HG02981 (cell line): ENCODE measurements around the gene OR7G3.

Experiments
- ATAC-seq: cut with Tn5 transposase; IDR thresholded peaks from one replicate; pipeline ENCODE4 v1.9.1; 2021; ENCODE audit warnings: mild to moderate bottlenecking, moderate library complexity; ENCODE audit not compliant: unreplicated experiment

OR7G3 gene

DNA sequence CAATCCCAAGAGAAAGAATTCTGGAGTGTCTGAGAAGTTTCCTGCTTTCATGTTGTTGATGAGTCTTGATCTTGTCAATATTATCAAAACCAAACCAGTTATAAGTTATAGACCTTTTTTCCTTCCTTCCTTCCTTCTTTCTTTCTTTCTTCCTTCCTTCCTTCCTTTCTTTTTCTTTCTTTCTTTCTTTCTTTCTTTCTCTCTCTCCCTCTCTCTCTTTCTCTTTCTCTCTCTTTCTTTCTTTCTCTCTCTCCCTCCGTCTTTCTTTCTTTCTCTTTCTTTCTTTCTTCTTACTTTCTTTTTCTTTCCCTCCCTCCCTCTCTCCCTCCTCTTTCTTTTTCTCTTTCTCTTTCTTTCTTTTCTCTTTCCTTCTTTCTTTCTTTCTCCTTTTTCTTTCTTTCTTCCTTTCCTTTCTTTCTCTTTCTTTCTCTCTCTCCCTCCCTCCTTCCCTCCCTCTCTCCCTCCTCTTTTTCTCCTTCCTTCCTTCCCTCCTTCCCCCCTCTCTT is at the start of gene OR7G3:
TSS of gene OR7G3 (minus strand) at position 51 of the 506 bp plus-strand sequence. CDS start at position 51, 0 bp downstream.
- ATAC-seq: no peak

DNA sequence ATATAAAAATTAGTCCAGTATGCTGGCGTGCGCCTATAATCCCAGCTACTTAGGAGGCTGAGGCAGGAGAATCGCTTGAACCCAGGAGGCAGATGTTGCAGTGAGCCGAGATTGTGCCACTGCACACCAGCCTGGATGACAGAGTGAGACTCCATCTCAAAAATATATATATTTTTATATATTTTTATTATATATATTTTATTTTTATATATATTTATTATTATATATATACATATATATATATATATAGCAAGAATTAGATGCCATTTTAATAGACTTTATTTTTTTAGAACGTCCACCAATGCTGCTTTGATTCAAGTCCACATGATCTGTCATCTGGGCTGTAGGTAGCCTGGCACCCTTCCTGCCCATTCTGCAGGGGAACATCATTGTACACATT is 48.6 kb upstream of the OR7G3 start:
- no peak for ATAC-seq

DNA sequence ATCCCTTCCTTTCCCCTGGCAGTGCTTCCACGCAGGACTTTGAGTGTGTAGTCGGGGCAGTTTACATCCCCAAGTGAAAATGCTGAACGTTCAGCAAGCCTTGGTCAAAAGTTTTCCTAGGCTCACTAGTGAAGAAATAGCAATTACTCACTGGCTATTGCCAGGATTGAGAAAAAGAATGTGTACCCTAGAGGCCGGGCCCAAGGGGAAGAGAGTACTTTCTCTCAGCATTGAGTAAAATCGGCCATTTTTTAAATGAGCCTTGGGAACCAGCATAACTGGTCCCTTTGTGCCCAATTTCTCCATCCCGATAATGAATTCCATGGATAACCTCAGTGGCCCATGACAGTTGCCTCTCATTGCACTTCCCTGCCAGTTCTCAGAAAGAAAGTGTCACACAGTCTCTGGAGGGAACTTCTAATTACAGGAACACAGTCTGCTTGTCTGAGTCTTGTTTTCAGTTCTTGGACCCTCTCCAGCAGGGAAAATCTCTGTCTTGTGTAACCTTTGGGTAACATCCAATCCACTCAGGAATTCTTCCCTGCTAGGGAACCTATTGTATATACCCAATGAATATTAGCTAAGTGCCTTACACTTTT is 44.7 kb upstream of the OR7G3 start:
- no peak for ATAC-seq

DNA sequence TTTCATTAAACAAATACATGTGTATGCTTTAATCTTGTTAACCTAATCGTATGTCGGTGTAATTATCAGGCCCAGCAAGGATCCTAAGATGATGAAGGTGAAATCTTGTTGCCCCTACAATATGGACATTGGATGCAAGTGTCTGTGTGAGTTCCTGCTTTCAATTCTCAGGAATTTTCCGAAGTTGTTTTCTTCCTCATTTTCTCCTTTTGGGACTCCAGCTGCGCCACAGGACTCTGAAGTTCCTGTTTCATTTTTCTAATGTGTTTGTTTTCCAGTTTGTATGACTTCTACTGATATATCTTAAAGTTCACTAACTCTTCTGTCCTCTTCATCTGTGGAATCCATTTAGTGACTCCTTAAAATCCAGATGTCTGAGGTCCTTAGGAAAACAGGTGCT is 40.1 kb upstream of the OR7G3 start:
- ATAC-seq: no peak

DNA sequence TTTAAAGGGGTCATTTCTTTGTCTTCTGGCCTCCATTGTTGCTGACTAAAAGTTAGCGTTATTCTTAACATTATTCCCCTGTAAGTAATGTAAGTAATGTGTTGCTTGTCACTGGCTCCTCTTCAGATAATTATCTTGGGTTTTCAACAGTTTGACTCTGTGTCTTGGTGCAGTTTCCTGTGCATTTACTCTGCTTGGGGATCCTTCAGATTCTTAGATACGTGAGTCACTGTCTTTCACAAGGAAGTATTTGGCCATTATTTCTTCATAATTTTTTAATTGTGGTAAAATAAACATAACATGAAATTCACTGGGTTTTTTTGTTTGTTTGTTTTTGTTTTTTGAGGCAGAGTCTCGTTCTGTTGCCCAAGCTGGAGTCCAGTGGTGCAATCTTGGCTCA is 38.5 kb upstream of the OR7G3 start:
- no peak for ATAC-seq

DNA sequence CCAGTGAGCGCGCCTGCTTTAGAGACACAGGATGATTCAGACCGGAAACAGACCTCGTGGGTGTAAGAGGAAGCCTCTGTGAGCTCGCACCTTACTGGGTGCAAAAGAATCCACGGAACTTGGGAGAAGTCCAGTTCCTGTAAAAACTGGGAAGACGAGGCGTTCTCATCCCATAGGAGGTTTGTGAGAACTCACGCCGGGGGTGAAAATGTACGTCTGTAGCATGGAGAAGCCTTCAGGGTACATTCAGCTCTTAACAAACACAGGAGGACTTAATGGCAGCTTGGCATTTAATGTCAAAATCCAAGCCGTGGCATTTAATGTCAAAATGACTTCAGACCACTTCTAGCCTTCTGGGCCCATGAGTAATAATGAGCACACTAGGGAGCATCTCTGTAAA is 34.7 kb upstream of the OR7G3 start:
- no peak for ATAC-seq

DNA sequence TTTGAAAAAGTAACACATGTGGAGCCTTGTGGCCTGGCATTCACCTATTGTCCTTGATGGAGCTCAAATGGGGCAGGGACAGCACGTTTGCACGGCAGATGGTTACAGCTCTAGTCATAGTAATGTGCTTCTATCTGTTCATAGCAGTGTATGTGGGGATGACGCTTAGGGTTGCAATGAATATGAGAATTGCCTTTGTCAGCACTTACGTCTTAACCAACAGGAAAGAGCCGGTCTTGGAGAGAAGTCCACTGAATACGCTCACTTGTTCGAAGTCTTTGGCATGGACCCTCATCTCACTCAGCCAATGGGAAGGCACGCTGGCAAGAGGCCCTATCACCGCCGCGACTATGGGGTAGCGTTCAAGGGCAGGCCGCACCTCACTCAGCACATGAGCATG is 33.1 kb upstream of the OR7G3 start:
- ATAC-seq: no peak

DNA sequence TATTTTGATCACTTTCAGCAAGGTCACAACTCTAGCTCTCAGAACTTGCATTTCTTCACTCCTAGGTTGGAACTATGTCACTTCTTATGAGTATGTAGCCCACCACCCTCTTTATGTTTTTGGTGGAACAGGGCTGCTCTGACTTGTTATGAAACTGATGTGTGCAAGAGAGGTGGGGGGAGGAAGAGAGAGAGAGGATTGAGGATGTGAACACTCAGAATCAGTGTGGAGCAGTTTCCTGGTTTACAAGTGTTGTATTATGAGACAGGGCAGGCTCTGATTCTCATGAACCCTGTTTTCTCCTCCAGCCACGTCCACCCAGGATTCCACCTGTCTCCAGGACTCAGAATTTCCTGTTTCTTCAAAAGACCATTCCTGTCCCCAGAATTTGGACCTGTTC is 29.6 kb upstream of the OR7G3 start:
- ATAC-seq: no peak

DNA sequence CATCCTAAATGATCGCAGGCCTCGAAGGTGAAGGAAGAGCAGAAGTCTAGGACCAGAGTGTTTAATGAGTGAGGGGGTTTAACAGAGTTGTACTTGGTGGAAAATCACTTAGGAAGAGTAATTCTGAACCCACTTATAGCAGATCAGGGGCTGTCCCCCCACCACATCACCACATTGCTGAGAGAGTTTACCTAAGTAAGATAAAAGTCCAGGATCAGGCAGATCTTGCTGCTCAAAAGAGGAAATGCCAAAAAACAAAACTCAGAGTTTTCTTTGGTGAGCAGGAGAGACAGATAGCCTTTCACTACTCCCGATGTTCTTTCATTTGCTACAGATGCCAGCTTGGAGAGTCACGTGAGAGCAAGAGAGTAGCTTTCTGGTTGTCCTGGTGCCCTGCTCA is 28.8 kb upstream of the OR7G3 start:
- no peak for ATAC-seq

DNA sequence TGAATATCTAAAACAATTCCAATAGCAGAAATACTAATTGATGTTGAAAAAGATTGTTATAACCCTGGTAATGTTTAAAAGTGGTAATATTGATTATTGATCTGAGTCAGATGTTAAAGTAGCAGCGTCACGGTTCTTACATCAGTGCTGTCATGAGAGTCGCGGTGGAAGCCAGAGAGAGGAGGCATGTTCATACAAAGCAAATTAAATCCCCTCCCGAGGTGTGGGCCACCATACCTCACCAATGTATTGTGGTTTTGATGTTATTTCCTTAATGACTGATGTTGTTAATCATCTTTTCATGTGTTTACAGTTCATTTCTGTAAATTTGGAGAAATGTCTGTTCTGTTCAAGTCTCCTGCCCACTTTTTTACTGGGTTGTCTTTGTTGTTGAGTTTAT is 24.6 kb upstream of the OR7G3 start:
- no peak for ATAC-seq

DNA sequence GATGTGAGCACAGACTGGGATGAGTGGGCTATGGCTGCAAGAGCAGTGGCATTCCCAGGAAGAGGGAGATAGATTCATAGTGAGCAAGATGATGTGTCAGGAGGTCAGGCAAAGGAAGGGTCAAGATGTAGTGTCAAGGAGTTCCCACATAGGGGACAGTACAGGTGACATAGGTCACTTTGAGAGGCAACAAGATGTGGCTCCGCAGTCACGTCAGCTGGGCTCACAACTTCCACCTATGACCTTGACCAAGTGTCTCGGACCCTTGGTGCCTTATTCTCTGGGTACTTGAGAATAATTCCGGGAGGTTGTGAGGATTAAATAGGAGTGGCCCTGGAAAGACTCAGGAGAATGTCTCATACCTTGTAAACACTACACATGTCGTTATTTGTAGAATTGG is 23.9 kb upstream of the OR7G3 start:
- no peak for ATAC-seq

DNA sequence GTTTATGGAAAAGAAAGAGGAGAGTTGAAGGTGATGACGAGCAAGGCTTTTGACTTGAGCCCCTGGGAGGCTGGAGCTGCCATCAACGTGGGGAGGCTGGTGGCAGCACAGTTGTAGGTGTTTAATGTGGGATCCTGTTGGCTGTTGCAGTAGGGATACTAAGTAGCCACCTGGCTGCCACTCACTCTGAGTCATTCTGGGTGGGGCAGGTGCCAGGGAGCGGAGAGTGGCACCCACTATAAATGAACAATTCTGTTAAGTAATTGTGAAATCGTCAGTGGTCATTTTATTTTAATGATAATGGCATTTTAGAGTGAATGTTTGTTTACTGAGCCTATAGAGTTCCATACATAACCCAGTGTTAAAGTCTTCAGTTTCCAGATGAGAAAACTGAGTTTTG is 23.2 kb upstream of the OR7G3 start:
- no peak for ATAC-seq

DNA sequence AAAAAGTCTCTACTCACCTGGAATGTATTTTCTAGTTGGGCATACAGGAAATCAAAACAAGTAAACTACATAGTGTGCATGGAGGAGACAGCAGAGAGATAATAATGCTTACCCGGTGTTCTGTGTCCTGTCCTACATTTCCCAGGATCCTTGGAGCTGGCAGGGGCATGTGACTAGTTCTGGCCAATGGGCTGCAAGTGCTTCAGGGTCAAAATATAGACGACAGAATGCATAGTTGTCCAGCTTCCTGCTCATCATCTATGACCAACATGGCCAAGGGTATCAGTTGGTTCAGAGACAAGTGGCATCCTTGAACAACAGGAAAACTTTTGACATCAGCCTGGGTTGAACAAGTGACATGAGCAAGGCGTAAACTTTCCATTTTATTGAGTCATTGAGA is 21.9 kb upstream of the OR7G3 start:
- ATAC-seq: no peak

DNA sequence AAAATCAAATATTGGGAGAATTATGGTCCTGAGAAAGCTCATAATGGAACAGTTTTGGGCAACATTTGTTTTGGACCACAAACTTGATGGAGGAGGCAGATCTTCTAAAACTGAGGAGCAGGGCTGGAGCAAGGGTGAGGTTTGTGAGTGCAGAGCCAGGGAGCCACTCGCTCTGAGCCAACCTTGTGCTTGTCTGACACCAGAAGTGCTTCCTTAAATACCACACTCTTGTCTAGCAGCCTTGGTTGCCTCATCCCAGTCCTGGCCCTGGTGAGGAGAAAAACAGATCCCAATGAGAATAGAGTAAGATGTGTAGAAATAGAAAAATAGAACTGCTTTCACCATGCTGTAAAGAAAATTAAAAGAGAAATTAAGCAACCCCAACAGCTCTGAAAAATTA is 20.1 kb upstream of the OR7G3 start:
- ATAC-seq: no peak

DNA sequence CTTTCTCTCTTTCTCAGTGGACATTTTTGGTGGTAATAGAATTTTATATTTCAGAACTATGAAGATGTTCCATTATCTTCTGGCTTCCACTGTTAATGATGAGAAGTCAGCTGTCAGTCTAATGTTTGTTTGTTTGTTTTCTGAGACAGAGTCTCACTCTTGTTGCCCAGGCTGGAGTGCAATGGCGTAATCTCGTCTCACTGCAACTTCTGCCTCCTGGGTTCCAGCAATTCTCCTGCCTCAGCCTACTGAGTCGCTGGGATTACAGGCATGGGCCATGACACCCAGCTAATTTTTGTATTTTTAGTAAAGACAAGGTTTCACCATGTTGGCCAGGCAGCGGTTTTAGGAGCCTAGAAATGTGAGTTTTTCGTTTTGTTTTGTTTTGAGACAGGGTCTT is 18.2 kb upstream of the OR7G3 start:
- ATAC-seq: no peak

DNA sequence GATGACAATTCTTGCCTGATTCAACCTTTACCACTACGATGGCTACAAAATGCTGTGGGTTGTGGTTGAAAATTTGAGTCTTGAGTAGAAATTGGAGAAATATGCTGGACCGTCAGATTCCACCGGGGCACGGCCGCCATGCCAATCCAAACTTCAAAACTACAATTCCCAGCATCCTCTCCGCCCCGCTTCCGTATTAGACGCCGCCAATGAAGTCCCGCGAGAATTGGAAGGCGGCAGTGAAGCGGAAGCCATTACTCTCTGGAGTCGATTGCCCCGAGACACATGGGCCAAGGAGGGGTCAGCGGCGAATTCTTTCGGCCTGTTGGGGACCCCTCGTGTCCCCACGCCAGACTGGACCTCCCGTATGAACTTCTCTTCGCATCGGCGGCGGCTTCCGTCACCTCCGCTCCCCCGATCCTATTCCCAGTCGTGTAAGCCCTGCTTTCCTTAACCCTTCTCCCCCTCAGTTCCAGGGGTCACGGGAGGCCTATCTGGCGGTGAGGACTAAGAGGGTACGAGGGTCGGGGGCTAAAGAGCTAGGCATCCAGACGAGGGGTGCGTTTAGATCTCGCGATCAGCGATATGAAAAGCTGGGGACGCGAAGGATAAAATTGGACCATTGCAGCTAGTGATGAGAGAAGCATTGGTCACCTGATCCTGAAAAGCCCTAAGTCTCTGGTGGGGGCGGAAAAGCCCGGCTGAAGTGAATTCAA is 13.6 kb upstream of the OR7G3 start, which contains the start of gene ZNF317:
TSS of gene ZNF317 (plus strand) at position 239 of the 716 bp plus-strand sequence. CDS start 15,620 bp downstream, outside the sequence.
- ATAC-seq: peak; percentile 91

DNA sequence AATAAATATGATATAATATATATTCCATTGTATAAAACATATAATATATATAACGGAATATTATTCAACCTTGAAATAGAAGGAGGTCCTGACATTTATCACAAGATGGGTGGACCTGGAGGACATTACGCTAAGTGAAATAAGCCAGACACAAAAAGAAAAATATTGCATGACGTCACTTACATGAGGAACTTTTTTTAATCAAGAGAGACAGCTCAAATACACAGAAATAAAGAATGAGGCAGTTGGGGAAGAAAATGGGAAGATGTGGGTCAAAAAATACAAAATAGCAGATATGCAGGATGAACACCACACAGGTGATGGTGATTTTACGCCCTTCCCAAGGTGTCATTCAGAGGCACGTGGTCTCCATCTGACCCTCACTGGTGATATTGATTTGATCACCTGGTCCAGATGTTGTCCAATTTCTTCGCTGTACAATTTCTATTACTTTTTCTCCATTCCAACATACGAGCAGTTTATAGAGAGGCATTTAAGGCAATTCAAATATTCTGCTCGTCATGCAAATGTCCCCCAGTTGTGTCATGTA is 12.9 kb upstream of the OR7G3 start:
- peak; percentile 18 for ATAC-seq

DNA sequence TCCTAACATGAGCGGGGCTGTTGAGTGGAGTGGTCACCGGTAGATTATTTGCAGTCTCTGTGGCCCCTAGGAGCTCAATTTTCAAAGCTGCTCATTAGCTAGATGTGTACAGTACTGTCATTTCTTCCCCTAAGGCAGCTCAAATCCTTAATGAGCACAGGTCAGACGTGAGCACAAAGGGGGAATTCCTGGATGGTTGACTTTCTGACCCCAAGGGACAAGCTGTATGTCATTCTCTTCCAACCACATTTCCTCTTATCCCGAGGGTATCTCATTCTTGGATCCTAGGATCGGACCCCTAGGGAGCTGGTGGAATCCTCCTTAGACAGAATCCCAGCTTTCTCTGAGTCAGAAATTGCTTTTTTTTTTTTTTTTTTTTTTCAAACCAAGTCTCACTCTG is 5.7 kb upstream of the OR7G3 start:
- no peak for ATAC-seq

DNA sequence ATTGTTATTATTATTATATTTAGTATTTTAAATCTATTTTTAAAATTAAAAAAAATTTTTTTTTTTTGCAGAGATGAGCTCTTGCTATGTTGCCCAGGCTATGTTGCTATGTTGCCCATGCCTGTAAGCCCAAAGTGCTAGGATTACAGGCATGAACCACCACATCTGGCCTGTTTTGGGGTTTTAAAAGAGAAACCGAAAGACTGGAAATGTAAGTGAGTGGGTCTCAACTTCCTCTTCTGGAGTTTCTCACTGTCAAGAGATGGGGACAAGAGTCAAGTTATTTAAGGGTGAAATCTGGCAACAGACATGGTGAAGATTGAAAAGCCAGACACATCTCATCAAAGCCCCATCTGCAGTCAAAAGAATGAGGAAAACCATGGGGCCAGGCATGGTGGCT is 4.2 kb upstream of the OR7G3 start:
- no peak for ATAC-seq

DNA sequence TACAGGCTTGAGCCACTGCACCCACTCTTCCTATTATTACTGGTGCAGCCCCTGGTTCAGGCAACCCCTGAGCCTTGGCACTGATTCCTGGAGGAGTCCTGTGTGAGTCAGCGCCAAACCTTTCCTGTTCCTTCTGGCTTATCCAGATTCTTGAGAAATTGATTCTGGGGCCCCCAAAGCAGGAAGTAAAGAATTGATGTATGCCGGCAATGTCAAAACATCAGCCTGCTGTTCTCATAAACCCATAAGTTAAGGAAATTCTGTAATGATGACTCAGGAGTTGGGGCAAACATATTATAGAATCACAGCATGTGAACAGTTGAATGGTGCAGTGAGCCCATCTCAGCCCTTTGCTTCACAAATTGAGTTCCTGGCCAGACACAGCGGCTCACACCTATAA is 1.4 kb upstream of the OR7G3 start:
- ATAC-seq: no peak

DNA sequence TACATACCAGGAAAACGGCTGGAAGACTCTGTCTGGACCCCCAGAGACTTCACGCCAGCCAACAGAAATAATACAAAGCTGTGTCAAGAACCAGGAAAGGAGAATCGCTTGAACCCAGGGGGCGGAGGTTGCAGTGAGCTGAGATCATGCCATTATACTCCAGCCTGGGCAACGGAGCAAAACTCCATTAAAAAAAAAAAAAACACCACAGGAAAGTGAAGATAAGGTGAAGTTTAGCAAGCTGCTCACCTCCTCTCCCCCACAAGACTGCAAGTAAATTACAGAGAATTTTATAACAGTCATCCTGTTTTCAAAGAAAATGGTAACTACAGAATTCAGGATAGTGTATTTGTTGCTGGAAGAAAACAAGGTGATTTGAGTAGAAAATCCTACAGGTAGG is 10.2 kb downstream of the OR7G3 start:
- no peak for ATAC-seq

DNA sequence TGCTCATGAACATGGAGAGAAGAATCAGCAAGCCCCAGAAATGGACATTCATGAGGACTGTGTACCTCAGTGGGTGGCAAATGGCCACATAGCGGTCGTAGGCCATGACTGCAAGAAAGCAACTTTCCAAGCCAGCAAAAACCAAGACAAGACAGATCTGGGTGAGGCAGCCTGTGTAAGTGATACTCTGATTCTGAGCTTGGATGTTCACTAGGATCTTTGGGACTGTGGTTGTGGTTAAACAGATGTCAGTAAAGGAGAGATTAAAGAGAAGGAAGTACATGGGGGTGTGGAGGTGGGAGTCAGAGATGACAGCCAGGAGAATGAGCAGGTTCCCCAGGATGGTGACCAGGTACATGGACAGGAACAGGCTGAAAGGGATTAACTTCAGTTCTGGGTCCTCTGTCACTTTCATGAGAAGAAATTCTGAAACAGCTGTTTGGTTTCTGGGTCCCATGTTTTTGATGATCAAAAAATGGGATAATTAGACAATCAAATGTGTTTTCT is 11.4 kb downstream of the OR7G3 start, which contains the start of gene OR7G1:
TSS of gene OR7G1 (minus strand) at position 457 of the 507 bp plus-strand sequence. CDS start at position 457, 0 bp downstream.
- no peak for ATAC-seq
